ENCODE data around the gene RAB3IP.

DNA sequence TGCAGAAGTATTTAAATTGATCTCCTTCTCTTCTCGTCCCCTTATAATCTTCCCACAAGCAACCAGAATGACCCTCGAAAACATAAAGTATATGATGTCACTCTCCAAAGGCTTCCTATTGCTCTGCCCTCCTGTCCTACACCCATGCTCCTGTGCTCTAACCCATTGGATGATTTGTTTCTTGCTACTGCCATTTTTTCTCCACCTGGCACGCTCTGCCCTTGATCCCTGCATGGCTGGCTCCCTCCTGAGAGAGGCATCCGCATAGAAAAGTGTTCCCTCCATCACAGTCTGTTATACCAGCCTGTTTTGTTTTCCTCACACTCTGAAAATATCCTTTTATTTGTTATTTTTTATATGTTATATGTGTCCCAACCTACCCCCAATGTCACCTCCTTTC lies 106.2 kb downstream of the RAB3IP start:
- TF ChIP-seq, protein P1, sequence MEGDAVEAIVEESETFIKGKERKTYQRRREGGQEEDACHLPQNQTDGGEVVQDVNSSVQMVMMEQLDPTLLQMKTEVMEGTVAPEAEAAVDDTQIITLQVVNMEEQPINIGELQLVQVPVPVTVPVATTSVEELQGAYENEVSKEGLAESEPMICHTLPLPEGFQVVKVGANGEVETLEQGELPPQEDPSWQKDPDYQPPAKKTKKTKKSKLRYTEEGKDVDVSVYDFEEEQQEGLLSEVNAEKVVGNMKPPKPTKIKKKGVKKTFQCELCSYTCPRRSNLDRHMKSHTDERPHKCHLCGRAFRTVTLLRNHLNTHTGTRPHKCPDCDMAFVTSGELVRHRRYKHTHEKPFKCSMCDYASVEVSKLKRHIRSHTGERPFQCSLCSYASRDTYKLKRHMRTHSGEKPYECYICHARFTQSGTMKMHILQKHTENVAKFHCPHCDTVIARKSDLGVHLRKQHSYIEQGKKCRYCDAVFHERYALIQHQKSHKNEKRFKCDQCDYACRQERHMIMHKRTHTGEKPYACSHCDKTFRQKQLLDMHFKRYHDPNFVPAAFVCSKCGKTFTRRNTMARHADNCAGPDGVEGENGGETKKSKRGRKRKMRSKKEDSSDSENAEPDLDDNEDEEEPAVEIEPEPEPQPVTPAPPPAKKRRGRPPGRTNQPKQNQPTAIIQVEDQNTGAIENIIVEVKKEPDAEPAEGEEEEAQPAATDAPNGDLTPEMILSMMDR (IDR thresholded peaks at IDR 0.05): no peak
- no peak for TF ChIP-seq POLR2A (IDR thresholded peaks at IDR 0.05)

All from heart left ventricle (tissue), 13 donors.